ENCODE data around the gene PREPL. TPM values are rescaled to one million over a fixed set of nuclear protein-coding genes. Genes with fewer than 3 reads are reported as not detected.
A peak's percentile ranks its signal among the peaks of the same experiment; 100 is the strongest.

Gene PREPL
- total RNA-seq, 1 donor from 2014 or later, result 32.7 TPM

GRCh38 chr2:44362207-44363015 is 1.1 kb upstream of the PREPL start:
- Mint-ChIP-seq H3K4me1 (peaks cover 31% of the 10 kb centered on the region), H3K27ac (peak overlapping the region; percentile 92), H3K4me3 (peak overlapping the region; percentile 89), H3K9me3 (peaks cover 6% of the 10 kb centered on the region), H3K27me3 (peaks cover 2% of the 10 kb centered on the region), H3K36me3 (ENCODE audit: low read depth) (peaks cover 7% of the 10 kb centered on the region)
- intact Hi-C loops (cut with micrococcal nuclease), result loop anchor here (5.0 to 10.0 kb wide), 2 partner anchors 125 to 588 kb away; partner anchors contain the start of gene DYNC2LI1
- peak; percentile 85 for DNase-seq

GRCh38 chr2:44360749-44361329 is 455 bp downstream of the PREPL start:
- H3K4me3 Mint-ChIP-seq, result peak overlapping the region; percentile 89
- H3K36me3 Mint-ChIP-seq (ENCODE audit: low read depth), result peaks cover 8% of the 10 kb centered on the region
- peaks cover 6% of the 10 kb centered on the region for H3K9me3 Mint-ChIP-seq
- H3K27me3 Mint-ChIP-seq, result peaks cover 2% of the 10 kb centered on the region
- peaks cover 31% of the 10 kb centered on the region for H3K4me1 Mint-ChIP-seq
- DNase-seq, result no peak
- intact Hi-C loops (cut with micrococcal nuclease), result loop anchor here (1.0 to 10.0 kb wide), 5 partner anchors 124 to 586 kb away; partner anchors contain the start of genes DYNC2LI1 and PPM1B
- peak overlapping the region; percentile 100 for H3K27ac Mint-ChIP-seq

- peaks cover 2% of the 10 kb centered on the region for H3K27me3 Mint-ChIP-seq
- no peak for DNase-seq
- H3K27ac Mint-ChIP-seq, result no peak overlapping the region
- no peaks in the 10 kb centered on the region for H3K9me3 Mint-ChIP-seq
- H3K4me3 Mint-ChIP-seq, result no peak overlapping the region
- intact Hi-C loops (cut with micrococcal nuclease), result no loop called here
- H3K4me1 Mint-ChIP-seq, result peaks cover 23% of the 10 kb centered on the region
- peaks cover 9% of the 10 kb centered on the region for H3K36me3 Mint-ChIP-seq (ENCODE audit: low read depth)
Measured at GRCh38 chr2:44358503-44358902, 2.8 kb downstream of the PREPL start.

GRCh38 chr2:44354761-44355160 is 6.5 kb downstream of the PREPL start:
- no peaks in the 10 kb centered on the region for H3K9me3 Mint-ChIP-seq
- H3K36me3 Mint-ChIP-seq (ENCODE audit: low read depth), result peaks cover 8% of the 10 kb centered on the region
- H3K27me3 Mint-ChIP-seq, result no peaks in the 10 kb centered on the region
- no peak for DNase-seq
- no peak overlapping the region for H3K27ac Mint-ChIP-seq
- peaks cover 11% of the 10 kb centered on the region for H3K4me1 Mint-ChIP-seq
- no peak overlapping the region for H3K4me3 Mint-ChIP-seq
- intact Hi-C loops (cut with micrococcal nuclease), result no loop called here

GRCh38 chr2:44352510-44352909 is 8.8 kb downstream of the PREPL start:
- no peak overlapping the region for H3K27ac Mint-ChIP-seq
- H3K4me1 Mint-ChIP-seq, result peaks cover 2% of the 10 kb centered on the region
- no peak overlapping the region for H3K4me3 Mint-ChIP-seq

GRCh38 chr2:44351676-44352075 is 9.6 kb downstream of the PREPL start:
- no peaks in the 10 kb centered on the region for H3K9me3 Mint-ChIP-seq

More at GRCh38 chr2:44352510-44352909, 8.8 kb downstream of the PREPL start:
- no peak for DNase-seq
- H3K36me3 Mint-ChIP-seq (ENCODE audit: low read depth), result peaks cover 8% of the 10 kb centered on the region
- H3K9me3 Mint-ChIP-seq, result no peaks in the 10 kb centered on the region
- intact Hi-C loops (cut with micrococcal nuclease), result no loop called here
- H3K27me3 Mint-ChIP-seq, result no peaks in the 10 kb centered on the region

GRCh38 chr2:44351088-44351487 is 10.2 kb downstream of the PREPL start:
- Mint-ChIP-seq H3K4me1 (peaks cover 2% of the 10 kb centered on the region), H3K4me3 (no peak overlapping the region), H3K27ac (no peak overlapping the region), H3K9me3 (no peaks in the 10 kb centered on the region), H3K27me3 (no peaks in the 10 kb centered on the region), H3K36me3 (ENCODE audit: low read depth) (peaks cover 8% of the 10 kb centered on the region)
- DNase-seq, result no peak
- intact Hi-C loops (cut with micrococcal nuclease), result no loop called here

More at GRCh38 chr2:44351676-44352075, 9.6 kb downstream of the PREPL start:
- Mint-ChIP-seq H3K4me3 (no peak overlapping the region), H3K4me1 (peaks cover 2% of the 10 kb centered on the region), H3K36me3 (ENCODE audit: low read depth) (peaks cover 8% of the 10 kb centered on the region), H3K27ac (no peak overlapping the region), H3K27me3 (no peaks in the 10 kb centered on the region)
- no peak for DNase-seq
- intact Hi-C loops (cut with micrococcal nuclease), result no loop called here

GRCh38 chr2:44349506-44349905 is 11.8 kb downstream of the PREPL start:
- H3K27ac Mint-ChIP-seq, result no peak overlapping the region
- H3K27me3 Mint-ChIP-seq, result no peaks in the 10 kb centered on the region
- H3K4me1 Mint-ChIP-seq, result peaks cover 2% of the 10 kb centered on the region
- intact Hi-C loops (cut with micrococcal nuclease), result no loop called here
- H3K4me3 Mint-ChIP-seq, result no peak overlapping the region
- DNase-seq, result no peak
- no peaks in the 10 kb centered on the region for H3K9me3 Mint-ChIP-seq
- peaks cover 6% of the 10 kb centered on the region for H3K36me3 Mint-ChIP-seq (ENCODE audit: low read depth)

- H3K4me1 Mint-ChIP-seq, result peaks cover 2% of the 10 kb centered on the region
Measured at GRCh38 chr2:44348400-44348799, 12.9 kb downstream of the PREPL start.

GRCh38 chr2:44347526-44347925 is 13.8 kb downstream of the PREPL start:
- Mint-ChIP-seq H3K4me1 (peaks cover 2% of the 10 kb centered on the region), H3K27me3 (no peaks in the 10 kb centered on the region), H3K36me3 (ENCODE audit: low read depth) (peaks cover 10% of the 10 kb centered on the region), H3K9me3 (no peaks in the 10 kb centered on the region), H3K27ac (no peak overlapping the region), H3K4me3 (no peak overlapping the region)
- DNase-seq, result no peak
- intact Hi-C loops (cut with micrococcal nuclease), result no loop called here

More at GRCh38 chr2:44348400-44348799, 12.9 kb downstream of the PREPL start:
- Mint-ChIP-seq H3K36me3 (ENCODE audit: low read depth) (peaks cover 5% of the 10 kb centered on the region), H3K9me3 (no peaks in the 10 kb centered on the region), H3K27me3 (no peaks in the 10 kb centered on the region), H3K4me3 (no peak overlapping the region), H3K27ac (no peak overlapping the region)
- no peak for DNase-seq
- intact Hi-C loops (cut with micrococcal nuclease), result no loop called here

- peaks cover 25% of the 10 kb centered on the region for H3K36me3 Mint-ChIP-seq (ENCODE audit: low read depth)
- H3K4me3 Mint-ChIP-seq, result no peak overlapping the region
- intact Hi-C loops (cut with micrococcal nuclease), result loop anchor here (2.0 to 5.0 kb wide), 2 partner anchors 101 to 256 kb away; no protein-coding TSS in a partner anchor
- H3K9me3 Mint-ChIP-seq, result no peaks in the 10 kb centered on the region
- H3K27ac Mint-ChIP-seq, result no peak overlapping the region
- no peaks in the 10 kb centered on the region for H3K27me3 Mint-ChIP-seq
- no peaks in the 10 kb centered on the region for H3K4me1 Mint-ChIP-seq
- DNase-seq, result no peak
Measured at GRCh38 chr2:44342854-44343253, 18.4 kb downstream of the PREPL start.

GRCh38 chr2:44335806-44336538 is 25.3 kb downstream of the PREPL start:
- H3K9me3 Mint-ChIP-seq, result peaks cover 5% of the 10 kb centered on the region
- H3K36me3 Mint-ChIP-seq (ENCODE audit: low read depth), result peaks cover 51% of the 10 kb centered on the region
- intact Hi-C loops (cut with micrococcal nuclease), result no loop called here
- no peaks in the 10 kb centered on the region for H3K27me3 Mint-ChIP-seq
- H3K27ac Mint-ChIP-seq, result no peak overlapping the region
- no peak for DNase-seq
- no peak overlapping the region for H3K4me3 Mint-ChIP-seq
- H3K4me1 Mint-ChIP-seq, result no peaks in the 10 kb centered on the region

- DNase-seq, result no peak
- no peaks in the 10 kb centered on the region for H3K27me3 Mint-ChIP-seq
- H3K27ac Mint-ChIP-seq, result no peak overlapping the region
- intact Hi-C loops (cut with micrococcal nuclease), result no loop called here
- no peaks in the 10 kb centered on the region for H3K4me1 Mint-ChIP-seq
- H3K36me3 Mint-ChIP-seq (ENCODE audit: low read depth), result peaks cover 56% of the 10 kb centered on the region
- peaks cover 5% of the 10 kb centered on the region for H3K9me3 Mint-ChIP-seq
- no peak overlapping the region for H3K4me3 Mint-ChIP-seq
Measured at GRCh38 chr2:44333994-44334393, 27.3 kb downstream of the PREPL start.

GRCh38 chr2:44330801-44331200 is 30.5 kb downstream of the PREPL start:
- intact Hi-C loops (cut with micrococcal nuclease), result no loop called here
- no peaks in the 10 kb centered on the region for H3K4me1 Mint-ChIP-seq
- no peak for DNase-seq

More at GRCh38 chr2:44330801-44331200, 30.5 kb downstream of the PREPL start:
- H3K9me3 Mint-ChIP-seq, result no peaks in the 10 kb centered on the region
- no peak overlapping the region for H3K4me3 Mint-ChIP-seq
- H3K27me3 Mint-ChIP-seq, result no peaks in the 10 kb centered on the region
- H3K27ac Mint-ChIP-seq, result no peak overlapping the region
- peaks cover 41% of the 10 kb centered on the region for H3K36me3 Mint-ChIP-seq (ENCODE audit: low read depth)
